HG02938 (cell line): ENCODE data around the gene TNFAIP8L1.
"Not testable (repeated sequence)": the region's sequence is repeated elsewhere in the genome, so short reads cannot be mapped to it uniquely, and the experiment has no call there.

Source experiments
- ATAC-seq: cut with Tn5 transposase; IDR thresholded peaks from one replicate; pipeline ENCODE4 v1.9.1; 2021; ENCODE audit warnings: mild to moderate bottlenecking, moderate library complexity; ENCODE audit not compliant: unreplicated experiment

The TNFAIP8L1 gene

DNA sequence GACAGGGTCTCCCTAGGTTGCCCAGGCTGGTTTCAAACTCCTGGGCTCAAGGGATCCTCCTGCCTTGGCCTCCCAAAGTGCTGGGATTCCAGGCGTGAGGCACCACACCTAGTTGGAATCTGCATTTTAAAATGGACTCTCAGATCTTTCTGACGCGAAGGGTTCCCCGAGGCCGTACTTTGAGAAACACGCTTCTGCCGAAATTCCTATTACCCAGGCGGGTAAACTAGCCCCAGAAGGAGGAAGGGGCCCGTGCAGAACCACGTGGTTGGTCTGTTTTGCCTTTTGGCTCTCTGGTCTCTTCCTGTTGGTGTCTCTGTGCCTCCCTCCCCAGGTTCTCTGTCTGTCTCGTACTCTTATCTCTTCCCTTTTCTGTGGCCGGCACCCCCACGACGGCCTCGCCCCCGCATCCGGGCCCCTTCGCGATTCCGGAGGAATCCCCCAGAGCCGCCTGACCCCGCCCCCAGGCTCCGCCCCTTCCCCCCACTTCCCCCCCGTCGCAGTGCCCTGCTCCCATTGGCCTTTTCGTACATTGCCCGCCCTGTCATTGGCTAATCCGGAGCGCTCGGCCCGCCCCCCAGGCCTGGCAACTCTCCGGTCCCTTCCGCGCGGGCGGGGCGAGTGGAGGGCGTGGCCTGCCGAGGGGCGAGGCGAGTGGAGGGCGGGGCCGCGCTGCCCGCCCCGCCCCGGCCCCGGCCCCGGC lies at the start of gene TNFAIP8L1:
Gene TNFAIP8L1, plus strand, starts transcription at position 689 of the 703 bp plus-strand sequence. CDS start 12,354 bp downstream, outside the sequence.
- peak; percentile 75 for ATAC-seq

DNA sequence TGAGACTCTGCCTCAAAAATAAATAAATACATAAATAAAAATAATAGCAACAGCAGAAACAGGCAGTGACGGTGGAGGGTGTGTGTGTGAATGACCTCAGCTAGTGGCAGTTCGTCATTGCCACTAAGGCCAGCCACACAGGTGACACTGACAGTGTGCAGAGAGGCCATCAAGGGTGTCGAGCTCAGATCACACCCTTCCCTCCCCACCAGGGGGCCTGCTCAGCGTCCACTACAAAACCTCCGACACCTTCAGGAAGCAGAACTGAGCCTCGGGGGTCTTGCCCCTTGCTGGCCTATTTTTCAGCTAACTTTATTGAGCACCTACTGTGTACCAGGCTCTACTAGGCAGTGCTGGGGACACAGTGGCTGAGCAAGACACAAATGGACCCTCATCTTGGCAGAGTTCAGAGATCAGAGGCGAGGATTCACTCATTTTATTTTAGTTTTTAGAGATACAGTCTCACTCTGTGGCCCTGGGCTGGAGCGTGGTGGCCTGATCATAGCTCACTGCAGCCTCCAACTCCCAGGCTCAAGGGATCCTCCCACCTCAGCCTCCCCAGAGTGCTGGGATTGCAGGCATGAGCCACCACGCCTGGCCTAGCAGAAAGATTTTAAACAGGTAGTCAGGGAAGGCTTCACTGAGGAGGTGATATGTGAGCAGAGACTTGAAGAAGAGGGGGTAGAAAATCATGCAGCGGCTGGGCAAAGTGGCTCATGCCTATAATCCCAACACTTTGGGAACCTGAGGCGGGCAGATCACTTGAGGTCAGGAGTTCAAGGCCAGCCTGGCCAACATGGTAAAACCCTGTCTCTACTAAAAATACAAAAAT lies 49.5 kb upstream of the TNFAIP8L1 start:
- ATAC-seq, result no peak

DNA sequence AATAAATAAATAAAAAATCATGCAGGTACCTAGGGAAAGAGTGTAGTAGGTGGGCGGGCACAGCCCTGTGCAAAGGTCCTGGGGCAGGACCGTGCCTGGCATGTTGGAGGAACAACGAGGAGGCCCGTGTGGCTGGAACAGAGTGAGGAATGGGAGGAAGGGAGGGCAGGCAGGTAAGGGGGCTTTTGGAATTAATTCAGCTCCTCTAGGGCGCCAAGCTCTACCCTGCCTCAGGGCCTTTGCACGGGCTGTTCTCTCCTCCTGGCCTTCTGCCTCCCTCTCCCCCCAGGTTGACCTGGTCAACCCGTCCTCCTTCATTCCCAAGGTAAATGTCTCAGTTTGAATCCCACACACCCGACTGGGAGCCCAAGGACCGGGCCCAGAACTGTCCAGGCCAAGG lies 48.8 kb upstream of the TNFAIP8L1 start:
- no peak for ATAC-seq

DNA sequence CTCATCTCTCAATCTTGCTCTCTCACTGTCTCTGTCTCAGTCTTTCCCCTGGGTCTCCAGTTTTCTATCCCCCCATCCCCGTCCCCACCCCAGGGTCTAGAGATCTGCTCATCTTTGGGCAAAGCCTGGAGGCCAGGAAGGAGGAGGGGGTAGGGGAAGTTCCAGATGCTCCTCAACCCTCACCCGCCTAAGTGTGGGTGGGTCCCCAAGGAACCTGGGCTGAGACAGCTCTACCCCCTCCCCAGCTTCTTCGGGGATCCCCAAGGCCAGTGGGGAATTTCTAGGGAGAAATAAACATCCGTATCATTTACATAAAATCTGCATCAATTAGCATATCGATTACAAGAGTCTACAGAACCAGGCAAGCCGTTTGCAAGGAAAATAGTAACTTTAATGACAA lies 48.0 kb upstream of the TNFAIP8L1 start:
- no peak for ATAC-seq

DNA sequence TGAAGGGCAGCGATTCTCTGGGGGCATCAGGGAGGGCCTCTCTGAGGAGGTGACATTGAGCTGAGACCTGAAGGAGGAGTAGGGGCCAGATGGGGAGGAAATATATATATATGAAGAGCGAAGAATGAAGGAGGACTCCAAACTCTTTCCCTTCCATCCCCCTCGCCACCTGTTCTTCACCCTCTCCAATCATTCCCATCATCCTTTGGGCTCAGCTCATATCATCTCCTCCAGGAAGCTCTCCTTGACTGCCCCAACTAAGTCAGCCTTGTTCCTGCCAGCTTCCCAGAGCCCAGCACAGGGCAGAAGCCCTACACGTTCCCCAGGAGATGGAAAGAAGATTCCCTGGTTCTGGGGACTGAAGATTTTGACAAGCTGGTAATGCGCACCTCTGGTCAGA lies 46.9 kb upstream of the TNFAIP8L1 start:
- ATAC-seq, result no peak

DNA sequence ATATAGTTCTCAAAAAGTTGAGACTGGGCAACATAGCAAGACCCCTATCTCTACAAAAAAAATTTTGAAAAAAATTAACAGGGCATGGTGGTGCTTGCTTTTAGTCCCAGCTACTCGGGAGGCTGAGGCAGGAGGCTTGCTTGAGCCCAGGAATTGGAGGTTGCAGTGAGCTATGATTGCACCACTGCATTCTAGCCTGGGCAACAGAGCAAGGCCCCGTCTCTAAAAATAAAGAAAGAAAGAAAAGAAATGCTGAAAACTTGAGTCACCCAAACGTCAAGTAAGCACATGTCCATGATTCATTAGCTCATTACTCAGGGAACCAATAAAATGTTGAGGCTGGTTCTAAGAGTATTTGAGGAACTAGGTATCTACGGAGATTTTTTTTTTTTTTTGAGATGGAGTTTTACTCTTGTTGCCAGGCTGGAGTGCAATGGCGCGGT lies 45.9 kb upstream of the TNFAIP8L1 start:
- ATAC-seq, result no peak

DNA sequence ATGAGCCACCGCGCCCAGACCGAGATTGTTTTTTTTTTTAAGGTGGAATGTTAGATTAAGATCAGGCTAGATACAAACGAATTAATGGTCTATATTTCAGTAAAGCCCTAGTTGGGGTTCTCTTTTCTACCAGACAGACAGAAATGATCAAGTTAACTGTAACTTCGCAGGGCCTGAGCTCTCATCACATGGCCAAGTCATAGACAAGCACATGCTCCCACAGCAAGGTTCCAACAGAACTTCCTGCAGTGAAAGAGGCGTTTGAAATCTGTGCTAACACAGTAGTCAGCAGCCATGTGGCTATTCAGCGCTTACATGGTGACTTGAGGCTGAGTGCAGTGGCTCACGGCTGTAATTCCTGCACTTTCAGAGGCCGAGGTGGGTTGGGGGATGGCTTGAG lies 45.1 kb upstream of the TNFAIP8L1 start:
- ATAC-seq, result no peak

DNA sequence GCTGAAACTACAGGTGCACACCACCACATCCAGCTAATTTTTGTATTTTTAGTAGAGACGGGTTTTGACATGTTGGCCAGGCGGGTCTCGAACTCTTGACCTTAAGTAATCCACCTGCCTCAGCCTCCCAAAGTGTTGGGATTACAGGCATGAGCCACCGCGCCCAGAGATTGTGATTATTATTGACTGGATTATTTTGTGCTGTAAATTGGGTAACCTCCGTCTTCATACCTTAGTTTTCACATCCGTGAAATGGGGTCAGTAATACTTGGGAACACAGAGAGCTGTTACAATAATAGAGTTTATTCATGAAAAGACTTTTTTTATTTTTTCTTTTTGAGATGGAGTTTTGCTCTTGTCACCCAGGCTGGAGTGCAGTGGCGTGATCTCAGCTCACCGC lies 44.2 kb upstream of the TNFAIP8L1 start:
- ATAC-seq, result not testable (repeated sequence)

DNA sequence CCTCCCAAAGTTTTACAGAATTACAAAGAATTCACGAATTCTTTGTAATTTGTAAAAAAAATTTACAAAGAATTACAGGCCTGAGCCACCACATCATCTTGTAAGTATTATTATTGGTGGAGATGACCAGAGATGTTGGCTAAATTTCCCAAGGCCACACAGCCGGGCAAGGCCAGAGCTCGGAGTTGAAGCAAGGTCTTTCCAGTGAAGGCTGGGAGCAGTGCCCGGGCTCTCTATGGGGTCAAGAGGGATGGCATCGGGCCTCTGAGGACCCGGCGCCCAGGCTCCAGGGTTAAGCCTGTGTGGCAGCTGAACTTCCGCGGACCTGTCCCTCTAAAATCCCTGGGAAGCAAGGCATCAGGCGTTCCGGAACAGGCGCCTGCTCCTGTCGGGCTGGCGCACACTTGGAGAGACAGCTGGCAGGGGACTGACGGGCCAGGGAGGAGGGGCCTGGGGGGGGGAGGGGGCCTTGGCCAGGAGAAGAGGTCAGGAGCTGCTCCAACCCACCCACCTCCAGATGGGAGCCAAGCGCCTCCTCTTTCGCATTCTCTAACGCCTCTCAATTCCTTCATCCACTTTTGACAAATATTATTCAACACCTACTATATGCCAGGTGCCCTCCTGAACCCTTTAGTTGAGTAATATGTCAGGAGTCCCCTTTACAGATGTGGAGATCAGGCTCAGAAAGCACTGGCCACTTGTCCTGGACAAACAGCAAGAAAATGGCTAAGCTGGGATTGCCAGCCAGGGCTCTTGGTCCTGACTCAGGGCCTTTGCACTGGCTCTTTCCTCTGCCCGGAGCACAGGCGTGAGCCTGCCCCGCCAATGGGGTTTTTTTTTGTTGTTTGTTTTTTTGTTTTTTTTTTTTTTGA lies 43.0 kb upstream of the TNFAIP8L1 start:
- no peak for ATAC-seq

DNA sequence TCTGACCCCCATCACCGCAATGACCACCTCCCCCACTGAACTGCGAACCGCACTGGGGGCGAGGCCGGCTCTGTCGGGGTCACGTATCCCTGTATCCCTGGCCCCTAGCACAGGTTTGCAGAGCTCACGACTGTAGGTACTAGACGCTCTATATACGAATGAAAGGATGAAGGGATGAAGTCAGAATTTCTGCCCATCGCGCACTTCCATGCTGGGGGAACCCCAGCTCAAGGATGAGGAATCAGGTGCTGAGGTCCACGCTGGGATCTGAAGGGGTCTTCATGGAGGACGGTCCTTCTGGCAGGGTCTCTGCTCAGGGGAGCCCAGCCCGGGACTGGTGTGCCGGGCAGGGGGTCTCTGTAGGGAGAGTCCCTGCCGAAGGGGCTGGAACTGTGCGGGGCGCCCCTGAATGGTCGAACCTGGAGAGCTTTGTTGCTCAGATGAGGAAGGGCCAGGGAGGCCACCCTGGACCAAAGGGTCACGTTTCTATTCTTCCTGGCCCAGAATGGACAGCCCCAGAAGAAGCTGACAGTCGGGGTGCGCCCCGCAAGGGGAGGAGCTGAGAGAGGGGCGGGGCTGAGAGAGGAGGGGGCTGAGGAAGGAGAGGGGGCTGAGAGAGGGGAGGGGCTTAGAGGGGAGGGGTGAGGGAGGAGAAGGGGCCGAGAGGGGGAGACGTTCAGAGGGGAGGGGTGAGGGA lies 41.9 kb upstream of the TNFAIP8L1 start:
- no peak for ATAC-seq

DNA sequence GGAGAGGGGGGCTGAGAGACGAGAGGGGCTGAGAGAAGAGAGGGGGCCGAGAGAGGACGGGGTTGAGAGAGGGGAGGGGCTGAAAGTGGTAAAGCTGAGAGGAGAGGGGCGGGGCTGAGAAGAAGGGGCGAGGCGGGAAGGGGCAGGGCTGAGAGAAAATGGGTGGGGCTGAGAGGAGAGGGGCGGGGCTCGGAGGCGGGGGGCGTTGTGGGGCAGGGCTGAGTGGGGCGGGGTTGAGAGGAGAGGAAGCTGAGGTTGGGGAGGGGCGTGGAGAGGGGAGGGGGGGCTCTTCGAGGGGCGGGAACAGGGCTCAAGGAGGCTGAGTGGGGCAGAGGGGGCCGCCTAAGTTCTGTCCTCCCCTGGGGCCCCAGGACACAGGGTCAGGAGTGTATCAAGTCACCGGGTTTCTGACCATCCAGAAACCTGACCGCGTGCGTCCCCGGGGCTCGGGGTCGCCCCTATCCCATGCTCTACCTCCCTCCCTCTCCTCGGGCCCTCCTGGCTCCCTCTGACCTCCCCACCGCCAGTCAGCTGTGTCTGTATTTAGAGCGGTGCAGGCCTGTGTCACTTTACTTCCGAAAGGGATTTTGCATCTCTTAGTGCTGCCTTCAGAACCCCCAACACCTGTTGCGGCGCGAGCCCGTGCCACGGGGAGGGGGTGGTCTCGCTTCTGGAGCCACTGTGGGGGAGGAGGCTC lies 41.2 kb upstream of the TNFAIP8L1 start:
- ATAC-seq, result no peak

DNA sequence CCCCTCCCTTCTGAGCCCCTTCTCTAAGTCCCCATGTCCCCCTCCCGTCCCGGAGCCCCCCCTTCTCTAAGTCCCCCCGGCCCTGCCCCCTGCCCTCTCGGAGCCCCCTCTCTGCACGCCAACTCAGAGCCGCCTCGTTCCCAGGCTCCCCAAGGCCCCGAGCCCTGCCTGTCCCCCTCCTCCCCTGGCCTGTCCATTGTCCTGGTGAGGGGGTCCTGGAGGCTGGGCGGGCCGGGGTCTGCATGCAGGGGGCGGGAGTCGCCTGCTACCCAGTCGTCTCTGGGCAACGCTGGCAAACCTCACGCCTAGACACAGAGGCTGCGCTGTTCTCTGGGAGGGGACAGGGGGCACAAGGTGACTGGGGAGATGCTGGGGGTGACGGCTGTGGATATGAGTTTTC lies 40.6 kb upstream of the TNFAIP8L1 start:
- ATAC-seq, result no peak

DNA sequence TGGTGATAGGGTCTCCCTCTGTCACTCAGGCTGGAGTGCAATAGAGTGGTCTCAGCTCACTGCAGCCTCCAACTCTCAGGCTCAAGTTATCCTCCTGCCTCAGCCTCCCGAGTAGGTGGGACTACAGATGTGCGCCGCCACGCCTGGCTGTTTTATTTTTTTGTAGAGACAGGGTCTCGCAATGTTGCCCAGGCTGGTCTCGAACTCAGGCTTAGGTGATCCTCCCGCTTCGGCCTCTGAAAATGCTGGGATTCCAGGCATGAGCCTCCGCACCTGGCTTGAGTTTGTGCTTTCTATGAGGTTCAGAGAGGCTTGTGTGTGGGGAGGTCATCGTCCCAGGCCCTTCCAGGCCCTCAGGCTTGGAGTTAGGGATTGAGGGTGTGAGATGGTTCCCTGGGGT lies 39.2 kb upstream of the TNFAIP8L1 start:
- ATAC-seq, result no peak

DNA sequence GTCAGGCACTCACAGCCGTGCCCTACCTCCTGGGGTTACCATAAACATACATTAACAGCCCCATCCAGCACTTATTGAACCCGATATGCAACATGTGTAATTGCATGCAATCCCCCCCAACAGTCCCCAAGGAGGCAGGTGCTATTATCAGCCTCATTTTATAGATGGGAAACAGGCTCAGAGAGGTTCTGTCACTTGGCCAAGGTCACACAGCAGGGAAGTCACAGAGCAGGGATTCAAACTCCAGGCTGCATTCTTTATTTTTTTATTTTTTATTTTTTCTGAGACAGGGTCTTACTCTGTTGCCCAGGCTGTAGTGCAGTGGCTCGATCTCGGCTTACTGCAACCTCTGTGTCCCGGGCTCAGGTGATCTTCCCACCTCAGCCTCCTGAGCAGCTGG lies 38.4 kb upstream of the TNFAIP8L1 start:
- no peak for ATAC-seq

DNA sequence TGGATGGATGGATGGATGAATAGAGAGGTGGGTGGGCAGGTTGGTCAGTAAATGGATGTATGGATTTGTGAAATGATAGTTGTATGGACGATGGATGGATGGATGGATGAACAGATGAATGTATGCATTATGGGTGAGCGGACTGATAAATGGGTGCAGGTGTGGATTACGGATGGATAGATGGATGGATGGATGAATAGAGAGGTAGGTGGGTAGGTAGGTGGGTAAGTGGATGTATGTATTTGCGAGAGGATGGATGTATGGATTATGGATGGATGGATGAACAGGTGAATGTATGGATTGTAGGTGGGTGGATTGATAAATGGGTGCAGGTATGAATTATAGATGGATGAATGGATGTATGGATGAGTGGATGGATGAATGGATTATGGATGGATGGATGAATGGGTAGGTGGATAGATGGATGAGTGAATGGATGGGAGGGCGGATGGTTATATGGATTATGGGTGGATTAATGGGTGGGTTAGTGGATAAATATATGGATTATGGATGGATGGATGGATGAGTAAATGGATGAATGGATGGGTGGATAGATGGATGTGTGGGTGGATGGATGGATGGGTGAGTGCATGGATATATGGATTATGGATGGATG lies 37.0 kb upstream of the TNFAIP8L1 start:
- ATAC-seq, result no peak

DNA sequence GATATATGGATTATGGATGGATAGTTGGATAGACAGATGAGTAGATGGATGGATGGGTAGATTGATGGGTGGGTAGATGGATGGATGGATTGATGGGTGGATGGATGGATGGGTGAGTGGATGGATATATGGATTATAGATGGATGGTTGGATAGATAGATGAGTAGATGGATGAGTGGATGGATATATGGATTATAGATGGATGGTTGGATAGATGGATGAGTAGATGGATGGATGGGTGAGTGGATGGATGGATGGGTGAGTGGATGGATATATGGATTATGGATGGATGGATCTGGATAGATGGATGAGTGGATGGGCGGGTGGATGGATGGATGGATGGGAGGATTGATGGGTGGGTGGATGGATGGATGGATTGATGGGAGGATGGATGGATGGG lies 36.4 kb upstream of the TNFAIP8L1 start:
- ATAC-seq, result no peak

DNA sequence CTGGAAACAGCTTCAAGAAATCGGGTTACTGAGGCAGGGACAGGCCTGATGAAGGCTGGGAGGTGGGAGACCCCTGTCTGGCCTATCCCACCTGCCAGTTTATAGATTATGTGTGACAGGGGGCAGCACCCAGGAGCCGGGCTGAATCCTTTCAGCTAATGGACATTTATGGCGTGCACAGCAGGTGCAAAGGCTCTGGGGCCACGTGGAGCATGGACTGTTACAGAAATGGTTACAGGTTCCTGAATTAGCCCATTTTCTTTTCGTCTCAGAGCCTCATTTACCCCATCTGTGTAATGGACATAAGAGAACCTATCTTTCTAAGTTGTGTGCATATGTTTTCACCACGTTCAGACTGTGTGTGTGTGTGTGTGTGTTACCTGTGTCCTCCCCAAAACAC lies 34.4 kb upstream of the TNFAIP8L1 start:
- no peak for ATAC-seq

DNA sequence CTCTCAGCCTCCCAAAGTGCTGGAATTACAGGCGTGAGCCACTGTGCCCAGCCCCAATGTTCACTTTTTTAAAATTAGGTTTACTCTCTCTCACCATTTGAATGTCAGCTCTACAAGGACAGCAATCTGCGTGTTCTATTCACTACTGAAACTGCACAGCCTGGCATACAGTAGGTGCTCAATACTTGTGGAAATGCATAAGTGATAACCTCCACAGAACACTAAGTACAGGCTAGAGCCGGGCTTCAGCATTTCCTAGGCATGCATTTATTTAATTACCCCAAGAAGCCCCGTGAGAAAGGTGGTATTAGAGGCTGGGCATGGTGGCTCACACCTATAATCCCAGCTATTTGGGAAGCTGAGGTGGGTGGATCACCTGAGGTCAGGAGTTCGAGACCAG lies 33.1 kb upstream of the TNFAIP8L1 start:
- ATAC-seq, result no peak

DNA sequence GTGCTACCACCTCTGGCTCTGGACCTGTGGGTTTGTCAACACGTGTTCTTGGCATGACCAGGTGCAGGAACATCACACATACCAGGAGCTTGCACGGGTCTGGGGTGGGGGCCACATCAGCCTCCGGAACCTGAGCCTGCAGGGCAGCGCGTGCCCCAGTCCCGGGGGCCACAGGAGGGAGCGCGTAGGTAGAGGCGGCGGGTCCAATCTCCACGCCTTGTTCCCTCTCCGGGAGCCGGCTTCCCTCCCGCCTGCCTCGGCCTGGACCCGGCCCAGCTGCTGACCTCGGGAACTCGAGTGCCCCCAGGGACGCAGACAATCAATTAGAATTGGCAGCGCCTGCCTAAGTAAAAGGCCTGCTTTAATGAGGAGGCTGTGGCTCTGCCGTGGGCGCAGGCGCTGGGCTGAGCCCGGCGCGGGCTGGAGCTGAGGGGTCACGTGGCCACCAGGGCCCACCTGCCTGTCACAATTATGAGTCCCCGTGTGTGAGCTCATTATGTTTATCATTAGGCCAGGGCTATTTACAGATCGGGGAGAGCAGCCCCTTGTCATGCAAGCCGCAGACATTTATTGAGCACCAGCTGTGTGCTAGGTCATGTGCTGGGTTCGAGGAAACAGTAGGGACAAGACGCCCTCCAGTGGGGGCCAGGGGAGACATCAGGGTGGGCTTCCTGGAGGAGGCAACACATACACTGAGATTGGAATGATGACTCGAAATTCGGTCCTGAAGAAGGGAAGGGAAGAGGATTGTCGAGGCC lies 32.2 kb upstream of the TNFAIP8L1 start:
- no peak for ATAC-seq
